CD14-positive monocyte (primary cell): ENCODE data around the gene NELL1. TPM values are rescaled to one million over a fixed set of nuclear protein-coding genes. Genes with fewer than 3 reads are reported as not detected.

Source experiments
- DNase-seq, 3 donors: peaks; one replicate each; pipeline ENCODE4 v3.0.0-alpha.2; 2011 to 2022
- H2AFZ ChIP-seq: 2 replicates; pipeline ENCODE4 v1.6.0; 2012; ENCODE audit warnings: mild to moderate bottlenecking, low read depth, low read length, inconsistent platforms; ENCODE audit not compliant: insufficient read depth, poor library complexity, severe bottlenecking
- H3K27ac ChIP-seq, 2 donors: 1 replicate in 1 of 2; 2 replicates in 1 of 2; pipeline ENCODE4 v1.5.1; 2012 to 2013; ENCODE audit warnings: low read length in 2 of 2, control low read depth in 1 of 2, inconsistent platforms in 1 of 2, low read depth in 1 of 2, mild to moderate bottlenecking in 1 of 2
- H3K27me3 ChIP-seq, 2 donors: one replicate each; pipeline versions ENCODE4 v1.6.0 to v1.6.1; 2011 to 2013; ENCODE audit warnings: low read length in 2 of 2; ENCODE audit not compliant: control insufficient read depth in 2 of 2, insufficient read depth in 2 of 2
- H3K36me3 ChIP-seq, 2 donors: replicated peaks in 1 of 2; 1 replicate in 1 of 2; 2 replicates in 1 of 2; pipeline versions ENCODE4 v1.5.1 to v1.6.1; 2012 to 2013; ENCODE audit warnings: low read length in 2 of 2, control low read depth in 1 of 2, inconsistent platforms in 1 of 2, mild to moderate bottlenecking in 1 of 2; ENCODE audit not compliant: insufficient read depth in 2 of 2, control insufficient read depth in 1 of 2
- H3K4me1 ChIP-seq, 2 donors: 1 replicate in 1 of 2; 2 replicates in 1 of 2; pipeline versions ENCODE4 v1.5.1 to v1.6.1; 2012 to 2013; ENCODE audit warnings: low read length in 2 of 2, control low read depth in 1 of 2, inconsistent platforms in 1 of 2, mild to moderate bottlenecking in 1 of 2, moderate library complexity in 1 of 2; ENCODE audit not compliant: insufficient read depth in 2 of 2, control insufficient read depth in 1 of 2
- H3K4me2 ChIP-seq: replicated peaks from 2 replicates; pipeline ENCODE3; 2012; ENCODE audit warnings: low read length, moderate library complexity, mild to moderate bottlenecking; ENCODE audit not compliant: poor library complexity, severe bottlenecking; ENCODE audit errors: extremely low read depth
- H3K4me3 ChIP-seq, 3 experiments: fragments of 200-600 bp in 1 of 3; sonication (generic) in 1 of 3; replicated peaks in 1 of 3; 1 replicate in 2 of 3; 2 replicates in 1 of 3; pipeline ENCODE4 v1.5.1; 2011 to 2013; ENCODE audit warnings: low read length in 3 of 3, mild to moderate bottlenecking in 3 of 3, control low read depth in 2 of 3, low read depth in 2 of 3, inconsistent platforms in 1 of 3, moderate library complexity in 1 of 3
- H3K79me2 ChIP-seq: 2 replicates; pipeline ENCODE4 v1.6.0; 2012; ENCODE audit warnings: mild to moderate bottlenecking, control low read depth, inconsistent platforms, low read length, moderate library complexity; ENCODE audit not compliant: insufficient read depth
- H3K9ac ChIP-seq: 2 replicates; pipeline ENCODE4 v1.6.0; 2017; ENCODE audit warnings: low read length, mild to moderate bottlenecking; ENCODE audit not compliant: insufficient read depth, poor library complexity, severe bottlenecking
- H3K9me3 ChIP-seq, 2 donors: replicated peaks in 1 of 2; 1 replicate in 1 of 2; 2 replicates in 1 of 2; pipeline versions ENCODE4 v1.5.1 to v1.6.1; 2012 to 2013; ENCODE audit warnings: low read length in 2 of 2, control low read depth in 1 of 2; ENCODE audit not compliant: control insufficient read depth in 1 of 2, insufficient read depth in 1 of 2
- H4K20me1 ChIP-seq: 2 replicates; pipeline ENCODE4 v1.6.0; 2012; ENCODE audit warnings: mild to moderate bottlenecking, low read length, control low read depth, moderate library complexity; ENCODE audit not compliant: insufficient read depth
- H3K27ac Mint-ChIP-seq, 7 donors: one replicate each; pipeline ENCODE4 v1.8.0; 2020; ENCODE audit warnings: mild to moderate bottlenecking in 7 of 7, mixed read lengths in 7 of 7, moderate library complexity in 6 of 7, inconsistent platforms in 2 of 7
- H3K27me3 Mint-ChIP-seq, 3 donors: one replicate each; pipeline ENCODE4 v1.8.0; 2021 to 2022; ENCODE audit warnings: low read depth in 3 of 3, mild to moderate bottlenecking in 3 of 3, mixed read lengths in 3 of 3, moderate library complexity in 3 of 3, inconsistent platforms in 1 of 3
- H3K36me3 Mint-ChIP-seq, 2 donors: one replicate each; pipeline ENCODE4 v1.8.0; 2020; ENCODE audit warnings: mixed read lengths in 2 of 2, inconsistent platforms in 1 of 2, mild to moderate bottlenecking in 1 of 2
- H3K4me1 Mint-ChIP-seq: one replicate; pipeline ENCODE4 v1.8.0; 2020; ENCODE audit warnings: mild to moderate bottlenecking, mixed read lengths
- H3K4me3 Mint-ChIP-seq, 2 donors: one replicate each; pipeline ENCODE4 v1.8.0; 2020; ENCODE audit warnings: mild to moderate bottlenecking in 2 of 2, mixed read lengths in 2 of 2, moderate library complexity in 1 of 2
- H3K9me3 Mint-ChIP-seq, 7 donors: one replicate each; pipeline ENCODE4 v1.8.0; 2020 to 2022; ENCODE audit warnings: mixed read lengths in 7 of 7, mild to moderate bottlenecking in 6 of 7, moderate library complexity in 6 of 7, inconsistent platforms in 2 of 7
- CTCF ChIP-seq: fragments of 200-600 bp; IDR thresholded peaks from one replicate; pipeline ENCODE4 v1.8.0; 2022; ENCODE audit warnings: antibody characterized with exemption, mild to moderate bottlenecking
- WGBS: methylation state at CpG from one replicate; pipeline ENCODE4 v1.1.5; 2013; ENCODE audit warnings: missing lambda C conversion rate; ENCODE audit not compliant: insufficient coverage; 5-methylcytosine and 5-hydroxymethylcytosine counted together
- intact Hi-C, 2 donors: fragments of 100-400 bp; cut with micrococcal nuclease; formaldehyde crosslinking; loops; one replicate each; pipeline versions ENCODE4 v1.15.0 to v1.15.1; 2023
- polyA plus RNA-seq, 3 donors: library from polyadenylated mRNA; depleted of rRNA in 1 of 3; unstranded in 2 of 3; stranded (reverse) in 1 of 3; fragments of 300-500 nt in 2 of 3; fragments of >200 nt in 1 of 3; fragmentation: Illumina TruSeq in 2 of 3; gene quantifications; 1 replicate in 2 of 3; 2 replicates in 1 of 3; pipeline ENCODE4 v1.2.3, GENCODE V29; 2012 to 2021

Gene NELL1
- polyA plus RNA-seq, 3 donors, result not detected

GRCh38 chr11:21321072-21321471 is 651.7 kb downstream of the NELL1 start:
- no peak overlapping the region for H3K27ac Mint-ChIP-seq
- H3K79me2 ChIP-seq, result no peaks in the 10 kb centered on the region
- H3K4me2 ChIP-seq, result no peak overlapping the region
- no peak for TF ChIP-seq CTCF
- no peak overlapping the region for H2AFZ ChIP-seq
- H3K4me1 Mint-ChIP-seq, result no peaks in the 10 kb centered on the region
- H3K27me3 Mint-ChIP-seq, result no peaks in the 10 kb centered on the region
- no peaks in the 10 kb centered on the region for H4K20me1 ChIP-seq
- H3K9ac ChIP-seq, result no peak overlapping the region
- intact Hi-C loops, result no loop called here
- DNase-seq, result no peak
- no CpG with 5 or more reads among the region's 2 CpGs for WGBS
- no peaks in the 10 kb centered on the region for H3K36me3 ChIP-seq
- no peaks in the 10 kb centered on the region for H3K9me3 ChIP-seq
- H3K4me3 ChIP-seq, result no peak overlapping the region
- H3K9me3 Mint-ChIP-seq, result peaks cover 0 to 3% (median 0%) of the 10 kb centered on the region in 7 donors
- no peaks in the 10 kb centered on the region for H3K4me1 ChIP-seq
- no peaks in the 10 kb centered on the region for H3K27me3 ChIP-seq
- H3K36me3 Mint-ChIP-seq, result no peaks in the 10 kb centered on the region
- no peak overlapping the region for H3K4me3 Mint-ChIP-seq
- H3K27ac ChIP-seq, result no peak overlapping the region

GRCh38 chr11:21321530-21321929 is 652.1 kb downstream of the NELL1 start:
- no peak overlapping the region for H3K4me3 ChIP-seq
- Mint-ChIP-seq H3K27me3 (no peaks in the 10 kb centered on the region), H3K27ac (no peak overlapping the region), H3K36me3 (no peaks in the 10 kb centered on the region), H3K4me1 (no peaks in the 10 kb centered on the region), H3K9me3 (peaks cover 0 to 5% (median 0%) of the 10 kb centered on the region in 7 donors), H3K4me3 (no peak overlapping the region)
- H2AFZ ChIP-seq, result no peak overlapping the region
- intact Hi-C loops, result no loop called here
- H3K27me3 ChIP-seq, result no peaks in the 10 kb centered on the region
- no peaks in the 10 kb centered on the region for H3K9me3 ChIP-seq
- no peaks in the 10 kb centered on the region for H4K20me1 ChIP-seq
- H3K79me2 ChIP-seq, result no peaks in the 10 kb centered on the region
- no peak overlapping the region for H3K27ac ChIP-seq
- WGBS, result no CpG with 5 or more reads among the region's 1 CpG
- no peaks in the 10 kb centered on the region for H3K36me3 ChIP-seq
- DNase-seq, result no peak
- no peaks in the 10 kb centered on the region for H3K4me1 ChIP-seq
- no peak overlapping the region for H3K9ac ChIP-seq
- TF ChIP-seq CTCF, result no peak
- no peak overlapping the region for H3K4me2 ChIP-seq
